K562 (cell line): Measurements from ENCODE around the gene SLC14A1. TPM values are rescaled to one million over a fixed set of nuclear protein-coding genes. Genes with fewer than 3 reads are reported as not detected.

Source experiments
- ATAC-seq: fragments of 200-7000 bp; cut with Tn5 transposase; 3 replicates; pipeline ENCODE4 v1.9.1; 2020; ENCODE audit warnings: moderate library complexity
- BruUV-seq: library from RNA; stranded (reverse); fragments of 400-500 nt; replicated peaks from 2 replicates; lab custom pipeline; 2021; lab: Mats Ljungman, UMichigan
- CTCF ChIA-PET: fragments of 300-600 bp; formaldehyde crosslinking; extraction: SDS; loops from one replicate; lab custom pipeline; 2021; ENCODE audit warnings: low intra/inter-chr PET ratio; lab: Yijun Ruan, JAX
- POLR2A ChIA-PET: fragments of 300-600, 350-650 bp; sonication (Branson Sonifier 250); formaldehyde crosslinking; extraction: SDS; loops from one replicate; lab custom pipeline; 2021; ENCODE audit warnings: antibody characterized with exemption, inconsistent platforms; lab: Yijun Ruan, JAX
- DNase-seq, 4 experiments: peaks; one replicate each; pipeline versions ENCODE4 v3.0.0 to v3.0.0-alpha.2; 2011 to 2018; ENCODE audit warnings: low spot score in 3 of 4, mixed read lengths in 3 of 4; ENCODE audit errors: extremely low read depth in 1 of 4
- FAIRE-seq: peaks from 2 replicates; lab custom pipeline; 2011; peaks lifted over from hg19 to GRCh38; lab: Jason Lieb, UNC
- H2AFZ ChIP-seq: 2 replicates; pipeline ENCODE4 v1.6.0; 2011; ENCODE audit warnings: low read depth, low read length, control low read depth, inconsistent platforms
- H3K27ac ChIP-seq: fragments of 200-600 bp; 3 replicates; pipeline ENCODE4 v1.8.0; 2011; ENCODE audit warnings: low read depth, mild to moderate bottlenecking, control low read depth, inconsistent platforms, low read length, moderate library complexity, mixed read lengths; ENCODE audit errors: extremely low read depth
- H3K27me3 ChIP-seq, 2 experiments: fragments of 300-600 bp in 1 of 2; 2 replicates in 1 of 2; 3 replicates in 1 of 2; pipeline versions ENCODE4 v1.6.0 to v1.8.0; 2011; ENCODE audit warnings: inconsistent platforms in 2 of 2, low read length in 2 of 2, mild to moderate bottlenecking in 1 of 2, mixed read lengths in 1 of 2, moderate library complexity in 1 of 2; ENCODE audit not compliant: control insufficient read depth in 2 of 2, insufficient read depth in 2 of 2
- H3K36me3 ChIP-seq: fragments of 300-600 bp; 3 replicates; pipeline ENCODE4 v1.8.0; 2011; ENCODE audit warnings: mild to moderate bottlenecking, low read length, inconsistent platforms; ENCODE audit not compliant: control insufficient read depth, insufficient read depth
- H3K4me1 ChIP-seq, 2 experiments: fragments of 200-600 bp in 1 of 2; replicated peaks in 1 of 2; 2 replicates in 1 of 2; 3 replicates in 1 of 2; pipeline versions ENCODE4 v1.5.1 to v1.8.0; 2011; ENCODE audit warnings: inconsistent platforms in 2 of 2, low read length in 2 of 2, mild to moderate bottlenecking in 1 of 2, mixed read lengths in 1 of 2, moderate library complexity in 1 of 2; ENCODE audit not compliant: control insufficient read depth in 2 of 2, insufficient read depth in 2 of 2
- H3K4me2 ChIP-seq: 2 replicates; pipeline ENCODE4 v1.6.1; 2011; ENCODE audit warnings: low read length, control low read depth, inconsistent platforms, mixed read lengths; ENCODE audit not compliant: insufficient read depth
- H3K4me3 ChIP-seq: fragments of 200-600 bp; sonication (generic), shearing (Covaris generic); 2 replicates; pipeline ENCODE4 v1.5.1; 2016; ENCODE audit warnings: control low read depth, inconsistent platforms
- H3K79me2 ChIP-seq: fragments of 200-600 bp; 3 replicates; pipeline ENCODE4 v1.8.0; 2011; ENCODE audit warnings: low read length, inconsistent platforms; ENCODE audit not compliant: control insufficient read depth, insufficient read depth
- H3K9ac ChIP-seq, 2 experiments: 2 replicates each; pipeline versions ENCODE4 v1.6.0 to v1.6.1; 2011; ENCODE audit warnings: low read depth in 2 of 2, low read length in 2 of 2, control low read depth in 1 of 2, inconsistent platforms in 1 of 2, mild to moderate bottlenecking in 1 of 2, mixed read lengths in 1 of 2; ENCODE audit not compliant: insufficient read depth in 1 of 2
- H3K9me1 ChIP-seq: one replicate; pipeline ENCODE4 v1.6.0; 2011; ENCODE audit warnings: inconsistent platforms, mild to moderate bottlenecking, low read length, moderate library complexity; ENCODE audit not compliant: control insufficient read depth, insufficient read depth
- H3K9me3 ChIP-seq: replicated peaks from 2 replicates; pipeline ENCODE4 v1.5.1; 2011; ENCODE audit warnings: low read depth, low read length, inconsistent platforms; ENCODE audit not compliant: control insufficient read depth, insufficient read depth
- H4K20me1 ChIP-seq: replicated peaks from 2 replicates; pipeline ENCODE4 v1.6.1; 2011; ENCODE audit warnings: low read length, inconsistent platforms, mixed read lengths; ENCODE audit not compliant: control insufficient read depth, insufficient read depth
- HNRNPL ChIP-seq: fragments of 200-400 bp; formaldehyde crosslinking; IDR thresholded peaks from 2 replicates; pipeline ENCODE4 v1.6.1; 2017; ENCODE audit warnings: low read depth, mild to moderate bottlenecking, low read length
- KLF13 ChIP-seq: fragments of 450-650 bp; IDR thresholded peaks from 2 replicates; pipeline ENCODE4 v1.6.1; 2016; ENCODE audit warnings: missing genetic modification characterization, low read depth, mild to moderate bottlenecking, missing compliant biosample characterization, moderate library complexity, borderline replicate concordance
- NCOR1 ChIP-seq: fragments of 450-650 bp; IDR thresholded peaks from 2 replicates; pipeline ENCODE4 v1.6.1; 2016; ENCODE audit warnings: mild to moderate bottlenecking, moderate library complexity
- ZNF263 ChIP-seq: sonication (generic); formaldehyde crosslinking; IDR thresholded peaks from 2 replicates; pipeline ENCODE4 v1.8.0; 2022; ENCODE audit warnings: mild to moderate bottlenecking, missing genetic modification reagents, borderline replicate concordance
- ZZZ3 ChIP-seq: fragments of 450-650 bp; IDR thresholded peaks from 2 replicates; pipeline ENCODE4 v1.6.1; 2016; ENCODE audit warnings: antibody characterized with exemption, mild to moderate bottlenecking, moderate library complexity
- WGBS: fragments of 100-300 bp; shearing (Covaris generic); methylation state at CpG from one replicate; pipeline ENCODE4 v1.1.6; 2016; ENCODE audit warnings: low coverage, mixed read lengths; ENCODE audit not compliant: insufficient coverage; ENCODE audit errors: missing lambda C conversion rate; 5-methylcytosine and 5-hydroxymethylcytosine counted together
- in situ Hi-C: fragments of 300-500 bp; cut with MboI; formaldehyde crosslinking; loops from 4 replicates; pipeline ENCODE4 v1.15.0; 2018; ENCODE audit warnings: inconsistent platforms, mixed read lengths
- intact Hi-C: fragments of 100-400 bp; cut with micrococcal nuclease; formaldehyde crosslinking; loops from 2 replicates; pipeline ENCODE4 v1.14.2; 2022
- polyA plus RNA-seq, 8 experiments: library from polyadenylated mRNA; depleted of rRNA in 4 of 8; stranded (reverse) in 5 of 8; unstranded in 3 of 8; fragments of >200 nt; fragmentation: Nextera tagmentation in 2 of 8; fragmentation: Illumina TruSeq in 1 of 8; extraction: Ambion mirVana in 2 of 8; extraction: Trizol in 1 of 8; gene quantifications; 2 replicates each; pipeline versions ENCODE4 v1.2.1 to v1.2.3, GENCODE V29; 2011 to 2014; ENCODE audit warnings: inconsistent platforms in 1 of 8, missing spikeins in 1 of 8
- total RNA-seq, 7 experiments: library from RNA; depleted of rRNA in 6 of 7; stranded (reverse); fragments of >200 nt in 6 of 7; fragmentation: Illumina TruSeq in 2 of 7; extraction: Trizol in 2 of 7; gene quantifications; 2 replicates each; pipeline versions ENCODE4 v1.2.1 to v1.2.3, GENCODE V29; 2011 to 2021; ENCODE audit warnings: low replicate concordance in 1 of 7
- TF ChIP-seq, protein P1 (sequence below): fragments of 450-650 bp; formaldehyde crosslinking; IDR thresholded peaks from 2 replicates; pipeline ENCODE4 v1.4.0; 2020; ENCODE audit warnings: mild to moderate bottlenecking, moderate library complexity

Gene SLC14A1
- total and polyA plus RNA-seq, 9 of the 15 experiments (the other 6 are each of a cell fraction or from before 2014, with no cell fraction given): 0.14 to 0.40 (median 0.20) TPM; not detected in 6

DNA sequence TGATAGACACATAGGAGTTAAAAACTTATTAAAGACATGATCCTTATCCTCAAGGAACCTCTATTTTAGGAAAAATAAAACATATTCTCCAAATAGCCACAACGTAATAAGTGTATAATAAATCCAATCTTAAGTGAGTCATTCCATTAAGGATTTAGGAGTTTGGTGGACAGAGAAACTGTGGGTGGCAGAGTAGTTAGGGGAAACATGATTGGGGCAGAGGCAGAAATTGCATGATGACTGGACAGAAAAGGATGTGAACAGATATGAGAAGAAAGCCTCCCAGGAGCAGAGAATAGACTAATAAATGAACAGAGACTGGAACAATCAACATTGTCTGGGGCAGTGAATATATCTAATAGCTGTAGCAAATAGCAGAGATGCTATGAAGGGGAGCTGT lies 53.4 kb downstream of the SLC14A1 start:
- no peak overlapping the region for H3K4me3 ChIP-seq
- TF ChIP-seq ZNF263: no peak
- TF ChIP-seq, all 486 proteins: peak for 0
- DNase-seq: no peak
- intact Hi-C loops (no loop called here), in situ Hi-C loops (no loop called here)
- no peak overlapping the region for H3K4me2 ChIP-seq
- H3K9ac ChIP-seq: no peak overlapping the region
- no peak overlapping the region for H2AFZ ChIP-seq
- no peaks in the 10 kb centered on the region for H3K9me1 ChIP-seq
- H3K27ac ChIP-seq: no peak overlapping the region
- FAIRE-seq: no peak
- H3K36me3 ChIP-seq: no peaks in the 10 kb centered on the region
- peaks cover 0 to 7% of the 10 kb centered on the region in 2 experiments; a peak in 2 of 5 replicates for H3K4me1 ChIP-seq
- no peaks in the 10 kb centered on the region for H3K9me3 ChIP-seq
- POLR2A ChIA-PET: no interaction called here
- no TSS peak for BruUV-seq
- peaks cover 2 to 11% of the 10 kb centered on the region in 2 experiments; a peak in 3 of 5 replicates for H3K27me3 ChIP-seq
- ATAC-seq: no peak
- CTCF ChIA-PET: no interaction called here
- H4K20me1 ChIP-seq: no peaks in the 10 kb centered on the region
- WGBS: 0% methylated on average over 1 of the region's 1 CpG
- H3K79me2 ChIP-seq: no peaks in the 10 kb centered on the region

DNA sequence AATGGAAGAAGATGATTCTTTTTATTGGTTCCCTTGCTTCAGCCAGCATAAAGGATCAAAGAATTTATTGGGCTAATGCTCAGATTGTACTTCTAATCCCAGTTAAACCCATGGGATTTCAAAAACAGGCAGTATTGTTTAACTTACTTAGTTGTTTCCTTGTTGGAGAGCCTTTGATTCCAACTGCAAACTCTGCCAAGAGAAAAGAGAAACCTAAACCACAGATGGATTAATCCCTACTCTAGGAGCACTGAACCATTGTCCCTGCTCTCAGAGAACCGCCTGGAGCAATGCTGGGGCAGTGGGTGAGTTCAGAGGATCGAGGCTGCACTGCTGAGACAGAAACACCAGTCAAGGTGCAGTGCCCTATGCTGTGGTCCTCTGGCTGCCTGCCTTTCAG lies 56.6 kb downstream of the SLC14A1 start:
- POLR2A ChIA-PET: no interaction called here
- FAIRE-seq: no peak
- H3K36me3 ChIP-seq: no peaks in the 10 kb centered on the region
- WGBS: 0% methylated on average over 2 of the region's 2 CpGs
- no peak for DNase-seq
- no peak overlapping the region for H3K4me3 ChIP-seq
- no peak overlapping the region for H3K27ac ChIP-seq
- no peaks in the 10 kb centered on the region for H3K9me3 ChIP-seq
- H3K4me1 ChIP-seq: peaks cover 0 to 1% of the 10 kb centered on the region in 2 experiments; a peak in 1 of 5 replicates
- in situ Hi-C loops: no loop called here
- no peaks in the 10 kb centered on the region for H4K20me1 ChIP-seq
- H3K27me3 ChIP-seq: peaks cover 2 to 6% of the 10 kb centered on the region in 2 experiments; a peak in 3 of 5 replicates
- no peak for ATAC-seq
- intact Hi-C loops: no loop called here
- CTCF ChIA-PET: no interaction called here
- no peaks in the 10 kb centered on the region for H3K9me1 ChIP-seq
- BruUV-seq: no TSS peak
- H3K9ac ChIP-seq: no peak overlapping the region
- no peaks in the 10 kb centered on the region for H3K79me2 ChIP-seq
- TF ChIP-seq KLF13: no peak
- TF ChIP-seq, protein P1, sequence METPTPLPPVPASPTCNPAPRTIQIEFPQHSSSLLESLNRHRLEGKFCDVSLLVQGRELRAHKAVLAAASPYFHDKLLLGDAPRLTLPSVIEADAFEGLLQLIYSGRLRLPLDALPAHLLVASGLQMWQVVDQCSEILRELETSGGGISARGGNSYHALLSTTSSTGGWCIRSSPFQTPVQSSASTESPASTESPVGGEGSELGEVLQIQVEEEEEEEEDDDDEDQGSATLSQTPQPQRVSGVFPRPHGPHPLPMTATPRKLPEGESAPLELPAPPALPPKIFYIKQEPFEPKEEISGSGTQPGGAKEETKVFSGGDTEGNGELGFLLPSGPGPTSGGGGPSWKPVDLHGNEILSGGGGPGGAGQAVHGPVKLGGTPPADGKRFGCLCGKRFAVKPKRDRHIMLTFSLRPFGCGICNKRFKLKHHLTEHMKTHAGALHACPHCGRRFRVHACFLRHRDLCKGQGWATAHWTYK: no peak
- TF ChIP-seq NCOR1: no peak
- TF ChIP-seq ZZZ3: no peak
- TF ChIP-seq HNRNPL: no peak
- no peak overlapping the region for H2AFZ ChIP-seq
- H3K4me2 ChIP-seq: no peak overlapping the region
